Neural cell (in vitro differentiated cells): ENCODE results near the gene GANAB.
A peak's percentile ranks its signal among the peaks of the same experiment; 100 is the strongest.

Source experiments
- CTCF ChIP-seq: fragments of 450-650 bp; IDR thresholded peaks from 2 replicates; pipeline ENCODE4 v1.5.1; 2014; ENCODE audit warnings: antibody characterized with exemption, mild to moderate bottlenecking, moderate library complexity; ENCODE audit not compliant: poor library complexity, severe bottlenecking
- EP300 ChIP-seq: fragments of 450-650 bp; conservative IDR thresholded peaks from 2 replicates; pipeline ENCODE4 v1.6.1; 2014; ENCODE audit warnings: antibody characterized with exemption, mild to moderate bottlenecking, moderate library complexity; ENCODE audit not compliant: poor library complexity, severe bottlenecking
- EZH2 ChIP-seq: fragments of 200-600, 300-800 bp; shearing (Covaris generic), sonication (generic); IDR thresholded peaks from 2 replicates; pipeline ENCODE4 v1.6.1; 2014; ENCODE audit warnings: antibody characterized with exemption, low read length, borderline replicate concordance, mild to moderate bottlenecking; ENCODE audit not compliant: insufficient read depth, poor library complexity, severe bottlenecking
- MXI1 ChIP-seq: fragments of 450-650 bp; conservative IDR thresholded peaks from 2 replicates; pipeline ENCODE4 v1.6.1; 2014; ENCODE audit warnings: antibody characterized with exemption, mild to moderate bottlenecking; ENCODE audit not compliant: poor library complexity, severe bottlenecking
- POLR2AphosphoS5 ChIP-seq: IDR thresholded peaks from 2 replicates; pipeline ENCODE4 v1.6.1; 2012
- RAD21 ChIP-seq: fragments of 450-650 bp; conservative IDR thresholded peaks from 2 replicates; pipeline ENCODE4 v1.6.1; 2014; ENCODE audit warnings: antibody characterized with exemption, mild to moderate bottlenecking, moderate library complexity
- REST ChIP-seq: IDR thresholded peaks from 2 replicates; pipeline ENCODE4 v1.6.1; 2012; ENCODE audit warnings: borderline replicate concordance
- TAF1 ChIP-seq: IDR thresholded peaks from 2 replicates; pipeline ENCODE4 v1.6.1; 2012; ENCODE audit warnings: low read depth

GRCh38 chr11:62689421-62690183, 43.2 kb upstream of the GANAB start, which contains the start of gene LRRN4CL:
- TF ChIP-seq EZH2 (no peak), CTCF (no peak), EP300 (no peak), MXI1 (no peak), RAD21 (no peak), POLR2AphosphoS5 (peak; percentile 38), REST (no peak), TAF1 (no peak)
